ENCODE measurements around the gene VSNL1. TPM values are rescaled to one million over a fixed set of nuclear protein-coding genes. Genes with fewer than 3 reads are reported as not detected.

The VSNL1 gene
- total RNA-seq, 1 donor from 2014 or later = 15.8 TPM

GRCh38 chr2:17543131-17543660 lies 2.7 kb downstream of the VSNL1 start:
- H3K9me3 ChIP-seq (replicated peaks) = no peaks in the 10 kb centered on the region
- TF ChIP-seq CTCF (IDR thresholded peaks at IDR 0.05; ENCODE audit: borderline replicate concordance) = no peak
- DNase-seq = no peak
- intact Hi-C loops (cut with micrococcal nuclease) = no loop called here
- H3K27ac ChIP-seq (replicated peaks) = no peak overlapping the region
- peaks cover 58% of the 10 kb centered on the region for H3K27me3 ChIP-seq (ENCODE audit: low read depth)
- H3K4me1 ChIP-seq = peaks cover 36% of the 10 kb centered on the region
- H3K36me3 ChIP-seq = no peaks in the 10 kb centered on the region
- no peak overlapping the region for H3K4me3 ChIP-seq

GRCh38 chr2:17543848-17544247 lies 3.4 kb downstream of the VSNL1 start:
- intact Hi-C loops (cut with micrococcal nuclease) = no loop called here
- no peak for TF ChIP-seq CTCF (IDR thresholded peaks at IDR 0.05; ENCODE audit: borderline replicate concordance)

GRCh38 chr2:17544256-17544655 lies 3.8 kb downstream of the VSNL1 start:
- intact Hi-C loops (cut with micrococcal nuclease) = no loop called here
- no peak overlapping the region for H3K4me3 ChIP-seq
- H3K36me3 ChIP-seq = no peaks in the 10 kb centered on the region
- H3K4me1 ChIP-seq = peaks cover 26% of the 10 kb centered on the region
- TF ChIP-seq CTCF (IDR thresholded peaks at IDR 0.05; ENCODE audit: borderline replicate concordance) = no peak
- H3K9me3 ChIP-seq (replicated peaks) = no peaks in the 10 kb centered on the region
- H3K27me3 ChIP-seq (ENCODE audit: low read depth) = peaks cover 54% of the 10 kb centered on the region
- DNase-seq = no peak
- no peak overlapping the region for H3K27ac ChIP-seq (replicated peaks)

More at GRCh38 chr2:17543848-17544247, 3.4 kb downstream of the VSNL1 start:
- no peak for DNase-seq
- no peak overlapping the region for H3K27ac ChIP-seq (replicated peaks)
- peaks cover 57% of the 10 kb centered on the region for H3K27me3 ChIP-seq (ENCODE audit: low read depth)
- H3K4me3 ChIP-seq = no peak overlapping the region
- peaks cover 30% of the 10 kb centered on the region for H3K4me1 ChIP-seq
- no peaks in the 10 kb centered on the region for H3K36me3 ChIP-seq
- no peaks in the 10 kb centered on the region for H3K9me3 ChIP-seq (replicated peaks)

GRCh38 chr2:17545680-17546613 lies 5.5 kb downstream of the VSNL1 start:
- no peaks in the 10 kb centered on the region for H3K36me3 ChIP-seq
- H3K27ac ChIP-seq (replicated peaks) = no peak overlapping the region
- peaks cover 38% of the 10 kb centered on the region for H3K27me3 ChIP-seq (ENCODE audit: low read depth)
- no peak overlapping the region for H3K4me3 ChIP-seq
- H3K9me3 ChIP-seq (replicated peaks) = no peaks in the 10 kb centered on the region
- peaks cover 12% of the 10 kb centered on the region for H3K4me1 ChIP-seq
- no peak for TF ChIP-seq CTCF (IDR thresholded peaks at IDR 0.05; ENCODE audit: borderline replicate concordance)
- intact Hi-C loops (cut with micrococcal nuclease) = no loop called here
- no peak for DNase-seq

GRCh38 chr2:17547237-17547636 lies 6.7 kb downstream of the VSNL1 start:
- intact Hi-C loops (cut with micrococcal nuclease) = no loop called here
- DNase-seq = no peak
- peaks cover 25% of the 10 kb centered on the region for H3K27me3 ChIP-seq (ENCODE audit: low read depth)
- no peaks in the 10 kb centered on the region for H3K9me3 ChIP-seq (replicated peaks)
- H3K27ac ChIP-seq (replicated peaks) = no peak overlapping the region
- H3K4me3 ChIP-seq = no peak overlapping the region
- no peaks in the 10 kb centered on the region for H3K4me1 ChIP-seq
- TF ChIP-seq CTCF (IDR thresholded peaks at IDR 0.05; ENCODE audit: borderline replicate concordance) = no peak
- no peaks in the 10 kb centered on the region for H3K36me3 ChIP-seq
